ENCODE data around the gene CAD.
"Not testable (repeated sequence)": the region's sequence is repeated elsewhere in the genome, so short reads cannot be mapped to it uniquely, and the experiment has no call there.

Gene CAD

GRCh38 chr2:27261241-27261925 is 44.2 kb downstream of the CAD start:
- Histone ChIP-seq H3K27me3 (ENCODE audit: control insufficient read depth, insufficient read depth, low read length) (peaks cover 91% of the 10 kb centered on the region), H3K9me3 (ENCODE audit: control insufficient read depth, insufficient read depth, low read depth, low read length) (no peaks in the 10 kb centered on the region), H3K9ac (ENCODE audit: low read length) (no peak overlapping the region), H3K36me3 (ENCODE audit: control insufficient read depth, insufficient read depth, low read length) (no peaks in the 10 kb centered on the region), H3K4me1 (ENCODE audit: control insufficient read depth, insufficient read depth, low read length) (peaks cover 15% of the 10 kb centered on the region), H3K27ac (ENCODE audit: low read depth, low read length) (no peak overlapping the region), H3K4me3 (ENCODE audit: low read depth, low read length) (peak overlapping the region; percentile 56)

- Histone ChIP-seq H3K27me3 (ENCODE audit: control insufficient read depth, insufficient read depth, low read length) (peaks cover 92% of the 10 kb centered on the region), H3K27ac (ENCODE audit: low read depth, low read length) (no peak overlapping the region), H3K9me3 (ENCODE audit: control insufficient read depth, insufficient read depth, low read depth, low read length) (no peaks in the 10 kb centered on the region), H3K9ac (ENCODE audit: low read length) (no peak overlapping the region), H3K36me3 (ENCODE audit: control insufficient read depth, insufficient read depth, low read length) (no peaks in the 10 kb centered on the region), H3K4me1 (ENCODE audit: control insufficient read depth, insufficient read depth, low read length) (peaks cover 15% of the 10 kb centered on the region), H3K4me3 (ENCODE audit: low read depth, low read length) (peak overlapping the region; percentile 56)
These were observed 44.7 kb downstream of the CAD start for GRCh38 chr2:27261926-27262298.

DNA sequence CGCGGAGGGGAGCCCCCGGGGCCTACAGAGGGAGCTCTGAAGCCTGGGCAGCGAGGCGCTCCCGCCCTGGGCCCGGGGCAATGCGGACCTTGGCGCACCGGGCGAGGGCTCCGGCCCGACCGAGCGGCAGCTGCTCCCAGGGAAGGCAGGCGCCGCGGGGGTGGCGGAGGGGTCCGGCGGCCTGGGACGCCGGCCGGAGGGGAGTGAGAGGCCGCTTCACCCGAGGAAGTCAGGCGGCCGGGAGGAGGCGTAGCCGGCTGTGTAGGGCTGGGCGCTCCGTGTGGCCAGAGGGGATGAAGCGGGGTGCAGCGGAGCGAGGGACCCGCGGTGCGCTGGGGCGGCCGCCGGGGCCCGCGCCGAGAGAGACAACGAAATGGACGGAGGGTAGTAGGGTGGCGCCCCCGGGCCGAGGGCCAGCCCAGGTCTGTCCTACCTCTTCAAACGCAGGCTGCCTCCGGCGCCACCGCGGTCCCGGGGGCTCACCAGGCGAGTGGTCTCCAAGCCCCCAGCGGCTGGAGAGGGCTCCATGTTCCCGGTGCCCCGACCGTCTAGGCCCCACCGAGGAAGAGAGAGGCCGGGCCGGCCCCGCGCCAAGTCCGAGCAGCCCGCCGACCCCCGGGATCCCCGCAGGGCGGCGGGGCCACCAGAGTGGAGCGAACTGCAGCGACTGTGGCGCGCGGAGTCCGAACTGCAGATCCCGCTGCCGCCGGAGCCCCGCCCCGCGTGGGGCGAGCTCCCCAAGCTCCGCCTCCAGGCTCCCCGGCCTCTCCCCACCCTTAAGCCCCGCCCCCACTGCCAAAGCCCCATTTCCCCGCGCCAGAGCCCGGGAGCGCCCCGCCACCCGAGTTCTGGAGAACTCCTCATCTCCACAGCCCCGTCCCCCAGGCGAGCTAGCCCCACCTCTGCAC is 45.5 kb downstream of the CAD start, which contains the start of gene SLC30A3:
SLC30A3 (minus strand) TSS at position 669 of the 908 bp plus-strand sequence; CDS start at position 528, 141 bp downstream.
- peak within 1 kb of the TSS; percentile 56 for H3K4me3 ChIP-seq (ENCODE audit: low read depth, low read length)
- no peak within 1 kb of the TSS for H3K9ac ChIP-seq (ENCODE audit: low read length)
- no peak within 1 kb of the TSS for H3K27ac ChIP-seq (ENCODE audit: low read depth, low read length)
- no peaks in the 10 kb centered on the region for H3K36me3 ChIP-seq (ENCODE audit: control insufficient read depth, insufficient read depth, low read length)
- peaks cover 91% of the 10 kb centered on the region for H3K27me3 ChIP-seq (ENCODE audit: control insufficient read depth, insufficient read depth, low read length)
- H3K9me3 ChIP-seq (ENCODE audit: control insufficient read depth, insufficient read depth, low read depth, low read length): no peaks in the 10 kb centered on the region
- H3K4me1 ChIP-seq (ENCODE audit: control insufficient read depth, insufficient read depth, low read length): peaks cover 15% of the 10 kb centered on the region

- no peaks in the 10 kb centered on the region for H3K36me3 ChIP-seq (ENCODE audit: control insufficient read depth, insufficient read depth, low read length)
- no peak overlapping the region for H3K9ac ChIP-seq (ENCODE audit: low read length)
- peaks cover 87% of the 10 kb centered on the region for H3K27me3 ChIP-seq (ENCODE audit: control insufficient read depth, insufficient read depth, low read length)
- H3K27ac ChIP-seq (ENCODE audit: low read depth, low read length): no peak overlapping the region
- no peaks in the 10 kb centered on the region for H3K9me3 ChIP-seq (ENCODE audit: control insufficient read depth, insufficient read depth, low read depth, low read length)
- peak overlapping the region; percentile 56 for H3K4me3 ChIP-seq (ENCODE audit: low read depth, low read length)
- H3K4me1 ChIP-seq (ENCODE audit: control insufficient read depth, insufficient read depth, low read length): peaks cover 15% of the 10 kb centered on the region
These were observed 46.4 kb downstream of the CAD start for GRCh38 chr2:27263287-27264252.

DNA sequence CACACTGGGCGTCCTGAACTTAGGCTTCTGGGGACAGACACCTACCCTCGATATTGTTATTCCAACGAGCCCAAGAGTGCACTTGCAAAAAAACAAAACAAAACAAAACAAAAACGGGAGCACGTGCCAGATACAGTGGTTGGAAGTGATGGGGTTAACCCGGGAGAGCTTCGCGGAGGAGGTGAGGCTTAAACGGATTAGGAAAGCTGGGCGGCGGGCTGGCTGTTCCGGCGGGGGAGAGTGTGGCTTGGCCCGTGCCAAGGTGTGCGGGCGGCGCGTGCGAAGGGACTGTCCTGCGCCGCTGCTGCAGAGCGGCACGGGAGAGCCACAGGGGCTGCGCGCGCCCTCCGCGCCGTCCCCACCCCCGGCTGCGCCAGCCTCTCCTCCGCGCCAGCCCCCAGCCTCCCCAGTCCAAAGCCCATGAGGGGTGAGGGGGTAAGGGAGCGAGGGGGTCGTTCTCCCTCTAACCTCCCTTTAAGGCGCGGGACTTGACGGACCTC is 47.1 kb downstream of the CAD start:
- Histone ChIP-seq H3K27ac (ENCODE audit: low read depth, low read length) (no peak overlapping the region), H3K4me3 (ENCODE audit: low read depth, low read length) (peak overlapping the region; percentile 56), H3K9me3 (ENCODE audit: control insufficient read depth, insufficient read depth, low read depth, low read length) (no peaks in the 10 kb centered on the region), H3K36me3 (ENCODE audit: control insufficient read depth, insufficient read depth, low read length) (no peaks in the 10 kb centered on the region), H3K27me3 (ENCODE audit: control insufficient read depth, insufficient read depth, low read length) (peaks cover 81% of the 10 kb centered on the region), H3K9ac (ENCODE audit: low read length) (peak overlapping the region; percentile 25), H3K4me1 (ENCODE audit: control insufficient read depth, insufficient read depth, low read length) (peaks cover 15% of the 10 kb centered on the region)

- peak overlapping the region; percentile 25 for H3K9ac ChIP-seq (ENCODE audit: low read length)
- H3K4me1 ChIP-seq (ENCODE audit: control insufficient read depth, insufficient read depth, low read length): peaks cover 15% of the 10 kb centered on the region
- no peak overlapping the region for H3K27ac ChIP-seq (ENCODE audit: low read depth, low read length)
- H3K4me3 ChIP-seq (ENCODE audit: low read depth, low read length): peak overlapping the region; percentile 56
- H3K27me3 ChIP-seq (ENCODE audit: control insufficient read depth, insufficient read depth, low read length): peaks cover 75% of the 10 kb centered on the region
- no peaks in the 10 kb centered on the region for H3K36me3 ChIP-seq (ENCODE audit: control insufficient read depth, insufficient read depth, low read length)
- no peaks in the 10 kb centered on the region for H3K9me3 ChIP-seq (ENCODE audit: control insufficient read depth, insufficient read depth, low read depth, low read length)
These were observed 47.8 kb downstream of the CAD start for GRCh38 chr2:27264753-27265535.

- no peak overlapping the region for H3K9ac ChIP-seq (ENCODE audit: low read length)
- no peak overlapping the region; the same call in 1 of the 2 replicates for H3K4me3 ChIP-seq (ENCODE audit: low read depth, low read length)
These were observed 48.3 kb downstream of the CAD start for GRCh38 chr2:27265536-27265870.

DNA sequence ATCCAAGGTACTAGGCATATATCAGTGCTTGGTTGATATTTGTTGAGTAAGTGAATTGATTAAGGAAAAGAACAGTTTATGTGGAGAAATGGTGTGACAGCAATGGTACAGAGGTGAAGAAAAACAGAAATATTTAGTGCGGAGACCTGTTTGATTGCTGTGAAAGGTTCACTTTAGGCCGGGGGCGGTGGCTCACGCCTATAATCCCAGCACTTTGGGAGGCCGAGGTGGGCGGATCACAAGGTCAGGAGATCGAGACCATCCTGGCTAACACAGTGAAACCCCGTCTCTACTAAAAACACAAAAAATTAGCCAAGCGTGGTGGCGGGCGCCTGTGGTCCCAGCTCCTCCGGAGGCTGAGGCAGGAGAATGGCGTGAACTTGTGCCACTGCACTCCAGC is 51.1 kb downstream of the CAD start:
- not testable (repeated sequence) for H3K9ac ChIP-seq (ENCODE audit: low read length); H3K9me3 ChIP-seq (ENCODE audit: control insufficient read depth, insufficient read depth, low read depth, low read length); H3K27ac ChIP-seq (ENCODE audit: low read depth, low read length); H3K4me3 ChIP-seq (ENCODE audit: low read depth, low read length); H3K36me3 ChIP-seq (ENCODE audit: control insufficient read depth, insufficient read depth, low read length)
- Histone ChIP-seq H3K4me1 (ENCODE audit: control insufficient read depth, insufficient read depth, low read length) (peaks cover 11% of the 10 kb centered on the region), H3K27me3 (ENCODE audit: control insufficient read depth, insufficient read depth, low read length) (peaks cover 41% of the 10 kb centered on the region)

More at GRCh38 chr2:27265536-27265870, 48.3 kb downstream of the CAD start:
- Histone ChIP-seq H3K9me3 (ENCODE audit: control insufficient read depth, insufficient read depth, low read depth, low read length) (no peaks in the 10 kb centered on the region), H3K27ac (ENCODE audit: low read depth, low read length) (no peak overlapping the region), H3K36me3 (ENCODE audit: control insufficient read depth, insufficient read depth, low read length) (no peaks in the 10 kb centered on the region), H3K27me3 (ENCODE audit: control insufficient read depth, insufficient read depth, low read length) (peaks cover 69% of the 10 kb centered on the region), H3K4me1 (ENCODE audit: control insufficient read depth, insufficient read depth, low read length) (peaks cover 15% of the 10 kb centered on the region)

- H3K4me1 ChIP-seq (ENCODE audit: control insufficient read depth, insufficient read depth, low read length): peaks cover 9% of the 10 kb centered on the region; the same call in 1 of the 2 replicates
- H3K27ac ChIP-seq (ENCODE audit: low read depth, low read length): no peak overlapping the region
- no peak overlapping the region for H3K9ac ChIP-seq (ENCODE audit: low read length)
- H3K4me3 ChIP-seq (ENCODE audit: low read depth, low read length): no peak overlapping the region
- H3K9me3 ChIP-seq (ENCODE audit: control insufficient read depth, insufficient read depth, low read depth, low read length): no peaks in the 10 kb centered on the region
- H3K27me3 ChIP-seq (ENCODE audit: control insufficient read depth, insufficient read depth, low read length): peaks cover 23% of the 10 kb centered on the region
- H3K36me3 ChIP-seq (ENCODE audit: control insufficient read depth, insufficient read depth, low read length): no peaks in the 10 kb centered on the region
These were observed 53.0 kb downstream of the CAD start for GRCh38 chr2:27270131-27270530.

- Histone ChIP-seq H3K27ac (ENCODE audit: low read depth, low read length) (no peak overlapping the region), H3K27me3 (ENCODE audit: control insufficient read depth, insufficient read depth, low read length) (peaks cover 18% of the 10 kb centered on the region), H3K4me3 (ENCODE audit: low read depth, low read length) (no peak overlapping the region), H3K9ac (ENCODE audit: low read length) (no peak overlapping the region), H3K4me1 (ENCODE audit: control insufficient read depth, insufficient read depth, low read length) (peaks cover 13% of the 10 kb centered on the region), H3K36me3 (ENCODE audit: control insufficient read depth, insufficient read depth, low read length) (no peaks in the 10 kb centered on the region), H3K9me3 (ENCODE audit: control insufficient read depth, insufficient read depth, low read depth, low read length) (no peaks in the 10 kb centered on the region)
These were observed 53.5 kb downstream of the CAD start for GRCh38 chr2:27270670-27271069.

Measured in HUES6 (cell line).